A204.1 (cell line): ENCODE data around the gene PLEK.
"Not testable (repeated sequence)": the region's sequence is repeated elsewhere in the genome, so short reads cannot be mapped to it uniquely, and the experiment has no call there.

ENCODE experiments used
- FAIRE-seq: peaks from 2 replicates; lab custom pipeline; 2012; peaks lifted over from hg19 to GRCh38; lab: Jason Lieb, UNC

Gene PLEK

GRCh38 chr2:68365087-68365486 lies at the start of gene PLEK:
PLEK (plus strand) TSS chr2:68365282; CDS start chr2:68365352, 70 bp downstream.
- FAIRE-seq: no peak

GRCh38 chr2:68316111-68316510 lies 49.0 kb upstream of the PLEK start:
- FAIRE-seq: no peak

GRCh38 chr2:68317971-68318913 lies 46.8 kb upstream of the PLEK start:
- FAIRE-seq: no peak

GRCh38 chr2:68318914-68319397 lies 46.1 kb upstream of the PLEK start:
- no peak for FAIRE-seq

GRCh38 chr2:68319398-68320117 lies 45.5 kb upstream of the PLEK start, which contains the start of gene CNRIP1:
CNRIP1 (minus strand) TSS chr2:68319949; CDS start chr2:68319400, 549 bp downstream.
- no peak for FAIRE-seq

- FAIRE-seq: no peak
These were observed 44.9 kb upstream of the PLEK start for GRCh38 chr2:68320118-68320641.

- FAIRE-seq: no peak
These were observed 40.0 kb upstream of the PLEK start for GRCh38 chr2:68325056-68325455.

- FAIRE-seq: no peak
These were observed 36.2 kb upstream of the PLEK start for GRCh38 chr2:68328901-68329300.

GRCh38 chr2:68330691-68331090 lies 34.4 kb upstream of the PLEK start:
- FAIRE-seq: no peak

GRCh38 chr2:68333009-68333408 lies 32.1 kb upstream of the PLEK start:
- no peak for FAIRE-seq

- no peak for FAIRE-seq
These were observed 31.2 kb upstream of the PLEK start for GRCh38 chr2:68333931-68334330.

- no peak for FAIRE-seq
These were observed 28.9 kb upstream of the PLEK start for GRCh38 chr2:68336192-68336591.

GRCh38 chr2:68340226-68341061 lies 24.6 kb upstream of the PLEK start:
- no peak for FAIRE-seq

- no peak for FAIRE-seq
These were observed 24.1 kb upstream of the PLEK start for GRCh38 chr2:68341062-68341329.

GRCh38 chr2:68341583-68341982 lies 23.5 kb upstream of the PLEK start:
- no peak for FAIRE-seq

- no peak for FAIRE-seq
These were observed 22.6 kb upstream of the PLEK start for GRCh38 chr2:68342470-68342869.

- FAIRE-seq: no peak
These were observed 21.1 kb upstream of the PLEK start for GRCh38 chr2:68344031-68344430.

- no peak for FAIRE-seq
These were observed 19.8 kb upstream of the PLEK start for GRCh38 chr2:68345129-68345875.

GRCh38 chr2:68349091-68349490 lies 16.0 kb upstream of the PLEK start:
- not testable (repeated sequence) for FAIRE-seq

- no peak for FAIRE-seq
These were observed 13.1 kb upstream of the PLEK start for GRCh38 chr2:68351997-68352396.

GRCh38 chr2:68352651-68353391 lies 12.3 kb upstream of the PLEK start:
- FAIRE-seq: no peak
